Activated CD8-positive, alpha-beta memory T cell treated with anti-CD3 and anti-CD28 coated beads for 4 hours (primary cell): ENCODE results near the gene NUP93.

Experiments
- DNase-seq, 2 donors: peaks; one replicate each; pipeline ENCODE4 v3.0.0-alpha.2; 2020; ENCODE audit warnings: low read depth in 2 of 2

Gene NUP93

DNA sequence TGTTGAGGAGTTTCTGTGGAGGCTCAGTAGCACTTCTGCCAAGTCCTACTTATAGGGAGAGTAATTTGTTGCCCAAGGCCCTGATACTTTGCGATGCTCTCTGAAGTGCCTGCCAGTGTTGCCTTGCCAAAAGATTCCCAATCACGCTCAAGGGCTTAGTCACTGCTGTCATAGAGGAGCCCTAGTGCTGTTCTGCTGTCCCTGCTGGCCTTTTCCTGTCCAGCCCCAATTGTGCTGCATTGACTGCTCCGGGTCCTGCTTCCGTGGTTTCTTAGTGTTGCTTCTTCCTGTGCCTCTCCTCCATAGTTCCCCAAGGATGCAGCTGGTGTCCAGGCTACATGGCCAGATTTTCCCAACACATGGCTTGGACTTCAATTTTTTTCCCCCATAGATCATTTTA, 13.9 kb downstream of the NUP93 start:
- no peak for DNase-seq

DNA sequence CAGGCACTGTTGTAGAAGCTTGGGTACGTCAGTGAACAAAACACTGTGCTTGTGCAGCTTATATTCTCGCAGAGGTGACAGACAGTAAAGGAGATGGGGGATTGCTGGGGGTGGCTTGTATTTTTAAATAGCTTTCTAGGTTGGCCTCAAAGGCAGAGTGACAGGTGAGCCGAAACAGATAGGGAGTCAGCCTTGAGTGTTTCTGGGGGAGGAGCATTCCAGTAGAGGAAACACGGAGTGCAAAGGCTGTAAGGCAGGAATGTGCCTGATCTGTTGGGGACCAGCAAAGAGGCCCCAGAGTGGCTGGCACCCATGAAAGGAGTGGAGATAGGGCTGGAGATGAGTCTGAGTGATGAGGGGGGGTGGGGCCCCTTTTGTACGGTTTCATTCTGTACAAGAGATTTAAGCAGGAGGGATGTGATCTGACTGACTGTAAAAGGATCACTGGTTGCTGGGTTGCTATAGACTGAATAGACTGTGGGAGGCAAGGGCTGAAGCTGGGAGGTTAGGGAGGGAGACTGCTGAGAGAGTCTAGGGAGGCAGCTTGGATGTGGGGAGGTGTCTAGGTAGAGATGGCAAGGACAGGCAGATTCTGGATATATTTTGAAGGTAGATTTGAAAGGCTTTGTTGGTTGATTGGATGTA, 15.2 kb downstream of the NUP93 start:
- DNase-seq: no peak

DNA sequence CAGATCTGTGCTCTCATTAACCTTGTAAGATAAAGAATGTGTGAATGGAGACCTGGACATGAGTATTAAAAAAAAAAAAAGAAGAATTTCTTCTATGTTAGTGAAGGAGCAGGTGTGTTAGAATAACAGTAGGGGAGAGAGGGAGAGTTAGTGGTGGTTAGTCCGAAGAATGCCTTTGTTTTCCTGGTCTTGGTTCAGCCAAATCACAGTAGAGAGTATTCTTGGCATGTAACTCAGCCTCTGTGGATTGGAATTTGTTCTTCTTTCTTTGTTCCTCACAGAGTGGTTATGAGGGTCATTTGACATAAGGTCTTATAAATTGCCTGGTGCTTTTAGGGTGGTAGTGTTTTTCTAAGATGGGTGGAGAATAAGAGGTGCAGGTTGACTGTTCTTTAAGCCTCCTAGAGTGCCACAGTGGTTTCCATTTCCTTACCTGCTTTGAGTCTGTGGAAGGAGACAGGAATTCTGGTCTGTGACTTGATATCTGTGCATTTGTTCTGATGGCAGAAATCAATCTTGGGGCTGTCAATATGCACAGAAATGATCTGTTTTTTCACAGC, 17.6 kb downstream of the NUP93 start:
- DNase-seq: no peak

DNA sequence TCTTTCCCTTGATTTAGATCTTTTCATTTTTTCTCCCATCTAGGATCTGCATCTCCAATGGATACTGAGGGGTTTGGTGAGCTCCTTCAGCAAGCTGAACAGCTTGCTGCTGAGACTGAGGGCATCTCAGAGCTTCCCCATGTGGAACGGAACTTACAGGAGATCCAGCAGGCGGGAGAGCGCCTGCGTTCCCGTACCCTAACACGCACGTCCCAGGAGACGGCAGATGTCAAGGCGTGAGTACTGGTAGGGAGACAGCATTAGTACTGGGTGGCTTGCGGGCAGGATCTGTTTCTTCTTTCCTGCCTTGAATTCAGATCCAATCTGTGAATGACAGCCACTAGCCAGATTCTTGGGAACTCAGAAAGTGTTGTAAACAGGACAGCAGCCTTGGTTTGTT, 18.3 kb downstream of the NUP93 start:
- DNase-seq: no peak

DNA sequence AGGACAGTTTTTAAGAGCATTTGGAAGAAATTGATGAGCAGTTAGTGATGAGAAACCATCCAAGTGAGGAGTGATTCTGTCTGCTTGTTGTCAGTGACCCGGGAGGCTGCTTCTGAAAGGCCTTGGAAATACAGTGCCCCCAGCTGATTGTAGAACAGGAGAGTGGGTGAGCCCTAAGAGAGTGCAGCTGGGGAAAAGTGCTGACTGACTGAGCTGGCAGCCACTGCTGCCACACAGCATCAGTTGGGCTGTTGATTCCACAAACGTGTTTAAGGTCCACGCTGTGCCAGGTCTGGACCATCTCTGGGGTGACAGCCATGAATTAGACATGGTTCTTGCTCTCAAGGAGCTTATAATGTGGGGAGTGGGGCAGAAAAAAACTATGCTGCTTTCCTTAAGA, 18.9 kb downstream of the NUP93 start:
- no peak for DNase-seq

DNA sequence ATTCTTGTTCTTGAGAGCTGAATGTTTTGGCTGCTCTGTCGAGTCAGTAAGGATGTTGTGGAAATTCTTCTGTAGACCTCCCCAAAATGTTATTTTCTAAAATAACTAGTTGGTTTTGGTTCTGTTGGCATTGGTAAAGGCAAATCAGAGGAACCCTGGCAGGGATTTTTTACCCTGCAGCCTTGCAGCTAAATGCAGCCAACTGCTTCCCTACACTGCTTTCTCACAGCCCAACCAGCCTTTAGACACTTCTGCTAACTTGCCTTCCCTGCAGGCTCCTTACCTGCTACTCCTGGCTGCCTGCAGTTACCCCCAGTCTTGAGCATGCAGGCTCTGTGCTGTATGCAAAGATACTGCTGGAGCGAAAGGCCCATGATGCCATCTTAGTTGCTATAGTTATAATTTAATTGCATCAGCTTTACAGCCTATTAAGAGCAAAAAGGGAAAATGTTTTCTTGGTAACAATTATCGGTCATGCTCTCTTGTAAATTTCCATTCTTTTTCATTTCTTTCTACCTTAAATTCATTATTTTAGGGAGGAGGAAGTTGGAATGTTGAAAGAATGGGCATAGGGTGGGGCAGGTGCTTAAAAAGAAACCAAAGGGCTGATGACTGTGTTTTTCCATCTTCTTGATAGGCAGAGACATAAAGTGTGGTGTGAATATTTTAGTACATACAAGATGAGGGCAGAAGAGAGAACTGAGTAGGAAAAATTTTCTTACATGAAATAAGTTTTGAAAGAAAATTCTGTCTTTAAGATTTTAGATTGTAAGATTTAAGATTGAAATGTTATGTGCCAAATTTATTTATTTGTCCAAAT, 20.0 kb downstream of the NUP93 start:
- DNase-seq: no peak

DNA sequence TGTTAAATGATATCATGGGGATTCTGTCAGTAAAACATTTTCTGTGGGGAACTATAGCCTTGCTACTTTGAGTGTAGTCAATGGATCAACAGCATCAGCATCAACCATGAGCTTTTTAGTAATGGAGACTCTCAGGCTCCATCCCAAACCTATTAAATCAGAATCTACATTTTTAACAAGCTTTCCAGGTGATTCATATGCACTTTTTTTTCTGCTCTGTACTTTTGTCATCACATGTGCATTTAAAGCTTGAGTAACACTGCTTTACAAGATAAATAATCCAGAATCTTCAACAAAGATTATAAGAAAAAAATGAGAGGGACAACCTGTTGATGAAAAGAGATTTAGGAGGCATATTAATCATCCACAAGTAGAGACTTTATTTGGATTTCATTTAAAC, 23.5 kb downstream of the NUP93 start:
- DNase-seq: no peak

DNA sequence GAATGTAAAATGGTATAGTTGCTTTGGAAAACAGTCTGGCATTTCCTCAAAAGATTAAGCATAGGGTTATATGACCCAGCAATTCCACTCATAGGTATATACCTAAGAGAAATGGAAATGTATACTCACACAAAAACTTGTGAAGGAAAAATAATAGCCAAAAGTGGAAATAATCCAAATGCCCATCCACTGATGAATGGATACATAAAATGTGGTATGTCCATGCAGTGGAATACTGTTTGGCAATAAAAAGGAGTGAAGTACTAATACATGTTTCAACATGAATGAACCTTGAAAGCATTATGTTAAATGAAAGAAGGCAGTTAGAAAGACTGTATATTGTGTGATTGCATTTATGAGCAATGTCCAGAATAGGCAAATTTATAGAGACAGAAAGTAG, 25.1 kb downstream of the NUP93 start:
- no peak for DNase-seq

DNA sequence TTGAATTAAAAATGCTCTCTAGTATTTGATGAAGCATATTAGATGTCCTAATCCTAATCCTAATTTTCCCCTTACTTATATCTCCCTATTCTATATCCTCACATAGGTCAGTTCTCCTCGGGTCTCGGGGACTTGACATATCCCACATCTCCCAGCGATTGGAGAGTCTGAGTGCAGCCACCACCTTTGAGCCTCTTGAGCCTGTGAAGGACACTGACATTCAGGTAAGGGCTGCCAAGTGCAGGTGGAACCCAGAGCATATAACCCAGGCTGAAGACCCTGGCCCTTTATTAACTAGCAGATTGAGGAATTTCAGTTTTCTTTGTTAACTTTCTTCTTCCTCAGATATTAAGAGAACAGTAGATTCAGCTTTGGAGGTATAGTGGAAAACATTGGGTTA, 28.5 kb downstream of the NUP93 start:
- DNase-seq: no peak

DNA sequence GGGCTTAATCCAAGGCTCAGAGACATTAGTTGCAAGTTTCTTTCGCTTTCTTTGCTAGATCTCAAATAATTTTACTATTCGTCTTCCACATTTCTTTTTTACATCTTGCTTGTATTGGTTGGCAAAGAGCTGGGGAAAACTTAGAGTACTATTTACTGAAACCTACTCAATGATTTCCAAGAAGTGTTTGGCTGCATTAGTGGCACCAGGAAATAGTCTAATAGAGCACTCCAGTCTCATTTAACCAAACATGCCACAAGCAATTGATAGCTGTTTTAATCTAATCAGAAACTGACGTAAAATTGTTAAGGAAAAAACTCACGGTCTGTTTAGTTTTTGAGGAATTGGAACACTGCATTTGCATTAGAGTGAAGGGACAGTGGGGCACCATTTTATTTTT, 29.0 kb downstream of the NUP93 start:
- no peak for DNase-seq

DNA sequence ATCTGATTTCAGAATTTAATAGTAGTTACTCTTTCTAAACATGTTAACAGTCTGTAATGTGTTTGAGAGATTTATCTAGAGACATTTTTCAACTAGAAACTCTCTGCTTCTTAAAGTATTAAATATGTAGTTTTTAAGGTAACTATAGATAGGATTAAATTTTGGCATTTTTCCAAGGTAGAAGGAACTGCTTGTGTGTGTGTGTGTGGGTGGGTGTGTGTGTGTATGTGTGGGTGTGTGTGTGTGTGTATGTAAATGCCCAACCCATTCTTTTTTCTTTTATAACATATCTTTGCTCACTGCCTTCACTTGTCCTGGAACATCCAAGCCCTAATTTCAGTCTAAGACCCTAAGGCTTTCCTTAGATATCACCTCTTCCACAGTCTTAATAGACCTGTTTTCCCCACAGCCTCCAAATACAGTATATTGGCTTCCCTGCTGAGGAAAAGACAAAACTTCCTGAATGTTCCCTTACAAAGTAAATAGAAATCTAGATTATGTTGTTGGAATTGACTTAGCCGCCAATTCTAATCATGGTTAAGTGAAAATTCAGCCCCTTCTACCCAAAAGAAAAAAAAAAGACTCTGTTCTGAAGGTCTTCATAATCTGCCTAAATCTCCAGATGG, 33.5 kb downstream of the NUP93 start:
- DNase-seq: no peak

DNA sequence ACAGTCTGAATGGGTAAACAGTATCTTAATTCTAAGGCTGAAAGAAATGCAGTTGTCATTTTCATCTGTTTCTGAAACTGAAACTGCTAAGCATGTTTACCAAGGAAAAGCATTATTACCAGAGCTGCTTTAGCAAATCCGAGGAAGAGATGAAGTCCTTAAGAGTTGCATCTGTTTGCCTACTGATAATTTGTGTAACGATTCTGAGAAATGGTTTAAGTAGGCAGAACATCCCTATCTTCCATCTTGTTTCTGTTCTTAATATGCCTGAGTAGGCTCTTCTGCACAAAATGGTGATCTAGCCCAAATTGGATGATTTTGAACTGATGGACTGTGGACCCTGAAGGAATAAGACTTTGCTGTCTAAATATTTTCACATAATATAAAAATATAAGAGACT, 34.9 kb downstream of the NUP93 start:
- no peak for DNase-seq

DNA sequence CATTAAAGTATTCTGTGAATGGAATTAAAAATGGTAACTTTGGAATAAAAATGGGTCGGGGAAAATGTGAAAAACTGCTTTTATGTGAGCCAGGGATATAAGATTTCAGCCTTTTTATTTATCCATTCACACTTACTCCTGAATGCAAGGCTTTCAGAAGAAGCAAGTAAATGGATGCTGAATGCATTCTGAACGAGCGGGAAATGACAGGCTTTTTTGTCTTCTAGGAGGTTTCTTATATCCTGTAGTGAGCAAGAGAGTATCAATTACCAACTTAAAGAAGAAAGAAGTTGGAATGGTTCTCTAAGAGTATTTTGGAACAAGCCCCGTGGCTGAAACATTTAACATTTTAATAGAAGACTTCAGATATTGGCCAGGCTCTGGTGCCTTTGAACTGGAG, 36.0 kb downstream of the NUP93 start:
- DNase-seq: no peak

DNA sequence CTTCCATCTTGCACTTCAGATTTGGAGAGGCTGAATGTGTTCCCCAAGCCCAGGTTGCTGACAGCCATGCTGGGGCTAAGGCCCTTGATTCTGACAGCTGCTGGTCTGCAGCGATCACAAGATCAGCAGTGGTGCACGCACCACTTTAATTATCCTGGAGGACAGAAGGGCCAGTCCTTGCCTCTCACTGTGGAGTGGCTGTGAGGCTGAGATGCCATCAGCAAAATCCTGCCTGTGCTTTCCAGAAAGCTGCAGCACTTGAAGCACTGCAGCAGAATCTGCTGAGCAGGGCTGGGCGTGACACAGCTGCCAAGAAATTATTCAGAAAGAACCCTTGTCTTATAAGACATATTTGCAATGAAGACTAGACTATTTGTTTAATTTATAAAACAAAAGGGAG, 37.1 kb downstream of the NUP93 start:
- DNase-seq: no peak

DNA sequence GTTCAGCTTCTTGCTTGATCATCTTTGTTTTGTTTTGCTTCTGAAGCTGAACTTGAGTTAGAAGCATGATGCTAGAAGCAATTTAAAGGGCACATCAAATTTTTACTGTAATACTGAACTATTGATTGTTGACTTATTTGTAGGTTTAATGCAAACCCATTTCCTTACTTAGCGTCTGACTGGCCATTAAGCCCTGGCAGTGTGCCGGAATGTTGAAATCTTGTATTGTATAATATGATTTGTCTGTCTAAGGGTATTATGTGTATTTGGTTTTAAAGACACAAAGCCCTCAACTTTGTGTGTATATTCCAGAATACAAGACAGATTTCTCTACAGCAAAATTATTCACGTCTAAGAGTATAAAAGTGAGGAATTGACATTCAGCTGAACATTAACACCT, 39.7 kb downstream of the NUP93 start:
- no peak for DNase-seq

DNA sequence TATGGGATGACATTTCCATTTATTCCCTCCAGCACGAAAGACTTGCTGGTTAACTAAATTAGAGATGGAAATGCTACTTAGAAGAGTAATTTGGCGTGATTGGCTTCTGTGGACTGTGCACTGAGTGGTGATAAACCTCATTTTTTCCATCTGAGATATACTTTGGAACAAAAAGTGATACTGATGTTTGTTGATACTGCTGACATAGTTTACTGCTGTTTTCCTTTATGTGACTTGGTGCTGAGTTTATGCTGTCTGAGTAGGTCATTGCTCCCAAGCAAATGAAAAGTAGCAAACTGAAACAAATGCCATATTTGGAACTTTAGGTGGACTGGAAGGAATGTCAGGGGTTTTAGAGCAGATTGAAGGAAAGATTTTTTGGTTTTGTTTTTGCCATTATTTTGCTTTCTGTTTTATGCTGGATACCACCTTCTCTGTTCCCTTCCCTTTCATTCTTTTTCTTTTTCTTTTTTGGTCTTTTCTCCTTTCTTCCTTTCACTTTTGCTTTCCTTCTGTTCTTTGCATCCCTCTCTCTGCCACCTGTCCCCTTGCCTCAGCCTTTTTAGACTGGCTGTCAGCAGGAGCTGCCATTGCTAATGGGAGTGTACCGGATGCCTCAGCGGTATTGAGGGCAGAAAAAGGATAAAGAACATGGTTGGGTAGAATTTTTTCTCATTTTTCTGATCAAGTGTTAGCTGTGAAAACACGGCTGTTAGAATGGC, 41.8 kb downstream of the NUP93 start:
- DNase-seq: no peak

DNA sequence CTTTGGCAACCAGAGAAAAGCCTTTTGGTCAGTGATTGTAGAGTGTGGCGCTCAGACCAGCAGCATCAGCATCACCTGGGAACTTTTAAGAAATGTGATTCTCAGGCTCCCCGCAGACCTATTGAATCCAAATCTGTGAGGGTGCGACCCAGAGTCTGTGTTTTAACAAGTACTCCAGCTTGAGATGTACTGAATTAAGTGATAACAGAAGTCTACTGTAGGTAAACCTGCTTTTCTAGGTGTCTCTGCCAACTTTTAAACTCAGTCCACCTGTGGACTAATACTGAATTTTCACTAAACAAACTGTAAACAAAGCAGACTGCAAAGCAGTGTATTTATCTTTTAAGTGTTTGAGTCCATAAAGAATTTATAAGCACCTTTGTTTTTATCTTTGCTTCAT, 43.6 kb downstream of the NUP93 start:
- DNase-seq: no peak

DNA sequence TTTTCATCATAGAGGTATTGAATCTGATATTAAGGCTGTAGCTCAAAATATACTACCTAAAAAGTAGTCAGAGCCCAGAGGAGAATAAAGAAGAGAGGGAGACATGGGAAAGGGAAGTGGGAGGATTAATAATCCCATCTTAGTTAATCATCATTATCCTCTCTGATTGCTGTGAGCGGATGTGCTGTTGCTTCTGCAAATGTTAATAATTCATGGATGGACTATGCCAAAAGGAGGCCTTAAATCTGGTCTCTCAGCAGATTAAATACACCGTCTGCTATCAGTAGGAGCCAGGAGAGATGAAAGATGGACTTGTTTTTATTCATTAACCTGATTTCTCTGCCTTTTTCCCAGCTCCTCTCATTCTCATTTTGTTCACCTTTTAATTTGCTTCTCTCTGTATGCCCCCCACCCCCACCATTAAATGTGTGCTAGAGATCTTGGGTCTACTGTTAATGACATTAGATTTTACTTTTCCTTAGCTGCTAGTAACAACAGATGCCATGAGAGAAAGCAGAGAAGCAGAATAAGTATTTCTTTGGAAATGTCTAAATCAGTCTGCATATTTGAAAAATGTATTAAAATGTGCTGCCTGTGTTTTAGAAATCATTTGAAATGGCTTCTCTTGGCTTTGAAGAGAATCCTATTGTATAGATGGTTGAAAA, 44.2 kb downstream of the NUP93 start:
- DNase-seq: no peak

DNA sequence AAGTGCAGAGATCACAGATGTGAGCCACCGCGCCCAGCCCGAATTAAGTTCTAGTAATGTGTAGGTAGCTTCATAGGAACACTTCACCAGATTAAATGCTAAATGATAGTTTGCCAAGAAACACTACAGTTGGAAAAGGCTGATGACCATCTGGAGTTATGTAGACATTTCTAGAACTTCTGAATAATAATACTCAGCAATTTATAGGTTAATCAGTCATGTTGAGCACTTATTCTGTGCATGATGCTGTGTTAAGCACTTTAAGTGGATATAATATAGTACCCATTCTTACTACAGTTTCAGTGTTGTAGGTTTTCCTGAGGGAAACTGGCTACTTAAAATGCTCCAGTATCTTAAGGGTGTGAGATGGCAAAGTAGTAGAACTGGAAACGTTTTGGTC, 45.2 kb downstream of the NUP93 start:
- no peak for DNase-seq

DNA sequence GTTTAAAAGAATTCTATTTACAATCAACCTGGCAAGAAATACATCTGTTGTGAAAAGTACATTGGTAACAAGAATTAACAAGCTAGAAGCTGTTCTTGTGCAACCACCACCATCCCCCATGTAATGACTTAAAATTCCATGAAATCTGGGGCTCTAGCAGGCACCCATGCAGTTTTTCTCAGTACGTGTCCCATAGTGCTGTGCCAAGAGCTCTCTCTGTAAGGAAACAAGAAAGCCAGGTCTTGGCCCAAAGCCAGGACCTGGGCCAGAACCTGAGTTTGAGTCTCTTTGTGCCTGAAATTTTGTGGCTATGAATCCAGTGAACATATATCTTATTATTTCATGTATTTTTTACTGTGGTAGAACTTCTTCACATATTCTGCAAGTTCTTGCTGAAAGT, 46.6 kb downstream of the NUP93 start:
- no peak for DNase-seq

DNA sequence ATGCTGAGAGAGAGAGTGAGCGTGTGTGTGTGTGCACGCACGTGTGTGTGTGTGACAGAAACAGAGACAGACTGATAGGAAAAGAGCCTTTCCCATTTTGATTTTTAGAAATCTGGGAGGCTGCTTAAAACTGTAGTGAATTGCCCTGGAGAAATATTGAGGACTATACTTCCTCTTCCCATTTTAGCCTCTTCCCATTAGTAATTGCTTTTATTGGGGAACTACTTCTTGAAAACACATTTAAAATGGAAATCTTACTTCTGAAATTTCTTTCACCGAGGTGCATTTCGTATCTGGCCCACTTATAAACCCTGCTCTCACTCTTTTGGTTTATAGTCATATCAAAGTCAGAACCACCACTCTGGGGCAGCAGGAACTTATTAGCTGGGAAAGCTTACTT, 47.1 kb downstream of the NUP93 start:
- DNase-seq: no peak

DNA sequence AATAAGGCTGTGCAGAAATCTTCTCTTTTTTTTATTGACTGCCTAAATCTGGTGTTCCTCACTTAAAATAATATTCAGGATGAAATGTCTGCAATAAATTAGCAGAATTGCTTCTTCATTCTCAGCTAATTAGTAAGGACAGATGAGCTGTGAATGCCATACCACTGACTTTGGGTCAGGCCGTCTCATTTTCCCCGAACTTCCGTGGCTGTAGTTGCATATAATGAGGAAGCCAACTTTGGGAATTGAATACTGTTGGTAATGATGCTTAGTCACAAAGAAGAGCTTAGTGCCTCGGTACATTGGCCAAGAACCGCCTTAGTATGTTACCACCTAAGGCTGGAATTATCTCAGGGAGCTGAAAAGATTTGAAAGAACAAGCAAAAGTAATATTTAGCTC, 47.6 kb downstream of the NUP93 start:
- DNase-seq: no peak
